EL (cell line): ENCODE results near the gene UPK3A.
"Not testable (repeated sequence)": the region's sequence is repeated elsewhere in the genome, so short reads cannot be mapped to it uniquely, and the experiment has no call there.

ENCODE experiments used
- DNase-seq: peaks from one replicate; pipeline ENCODE4 v3.0.0-alpha.2; 2016

Gene UPK3A

DNA sequence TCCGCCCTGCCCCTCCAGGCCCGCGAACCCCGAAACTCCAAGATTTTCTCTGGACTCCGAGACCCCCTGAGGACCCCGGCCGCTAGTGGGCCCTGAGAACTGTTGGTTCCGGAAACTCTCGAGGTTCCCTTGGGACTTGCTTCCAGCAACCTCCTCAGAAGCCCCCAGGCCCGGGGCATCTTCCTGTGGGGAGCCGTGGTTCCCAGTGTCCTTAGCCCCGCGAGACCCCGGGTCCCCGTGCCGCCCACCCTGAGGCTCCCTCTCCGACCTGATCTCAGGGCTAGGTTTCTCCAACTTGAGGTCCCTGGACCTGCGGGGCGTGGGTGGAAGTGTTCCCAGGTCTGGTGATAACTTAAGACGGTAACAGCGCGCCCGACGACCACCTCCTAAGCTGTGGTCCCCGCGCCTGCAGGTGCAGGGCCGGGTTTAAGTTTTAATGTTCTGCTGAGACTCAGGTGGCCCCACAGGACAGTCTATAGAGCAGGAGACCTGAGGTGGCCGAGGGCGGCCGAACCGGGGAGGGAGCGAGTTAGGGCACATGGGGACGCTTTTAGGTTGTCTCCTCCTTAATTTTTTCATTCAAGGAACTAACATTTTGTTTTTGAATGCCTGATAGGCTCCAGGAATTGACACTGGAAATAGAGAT lies 25.7 kb downstream of the UPK3A start:
- no peak for DNase-seq

DNA sequence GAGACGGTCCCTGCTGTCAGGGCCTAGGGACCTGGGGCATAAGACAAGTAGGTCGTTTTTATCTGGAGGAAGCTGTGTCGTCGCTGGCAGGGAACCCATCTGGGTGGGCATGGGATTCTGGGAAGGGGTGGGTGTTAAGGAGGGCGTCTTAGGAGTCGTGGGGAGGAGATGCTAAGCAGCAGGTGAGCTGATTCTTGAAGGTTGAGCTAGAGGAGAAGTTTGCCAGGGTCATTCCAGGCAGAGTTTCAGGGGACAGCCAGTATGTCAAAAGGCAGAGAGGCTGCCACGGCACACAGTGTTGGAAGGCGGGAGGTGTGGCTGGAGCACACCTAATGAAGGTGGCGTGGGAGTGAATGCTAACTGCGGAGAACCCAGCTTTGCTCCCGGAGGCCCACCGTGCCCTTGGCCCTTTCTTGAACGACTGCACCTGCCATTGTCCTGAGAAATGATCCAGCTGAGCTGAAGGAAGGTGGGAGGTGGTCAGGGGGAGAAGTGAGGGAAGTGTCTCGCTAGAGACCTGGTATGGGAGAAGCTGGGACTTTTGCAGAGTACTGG lies 26.3 kb downstream of the UPK3A start:
- no peak for DNase-seq

- no peak for DNase-seq
Observed at GRCh38 chr22:45312415-45312814, 27.7 kb downstream of the UPK3A start.

DNA sequence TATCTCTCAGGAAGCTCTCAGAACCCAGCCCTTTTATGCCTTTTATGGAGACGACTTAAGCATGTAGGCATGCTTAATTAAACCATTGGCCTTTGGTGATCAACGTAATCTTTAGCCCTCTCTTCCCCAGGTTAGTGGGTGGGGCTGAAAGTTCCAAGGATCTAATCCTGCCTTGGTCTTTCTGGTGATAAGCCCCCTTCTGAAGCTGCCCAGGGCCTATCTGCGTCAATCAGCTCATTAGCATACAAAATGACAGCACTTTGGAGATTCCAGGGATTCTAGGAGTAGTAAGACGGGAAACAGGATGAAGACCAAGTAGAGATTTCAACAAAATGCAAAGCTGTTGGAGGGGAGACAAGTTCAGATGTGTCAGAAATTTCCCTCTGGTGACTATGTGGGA lies 28.1 kb downstream of the UPK3A start:
- no peak for DNase-seq

DNA sequence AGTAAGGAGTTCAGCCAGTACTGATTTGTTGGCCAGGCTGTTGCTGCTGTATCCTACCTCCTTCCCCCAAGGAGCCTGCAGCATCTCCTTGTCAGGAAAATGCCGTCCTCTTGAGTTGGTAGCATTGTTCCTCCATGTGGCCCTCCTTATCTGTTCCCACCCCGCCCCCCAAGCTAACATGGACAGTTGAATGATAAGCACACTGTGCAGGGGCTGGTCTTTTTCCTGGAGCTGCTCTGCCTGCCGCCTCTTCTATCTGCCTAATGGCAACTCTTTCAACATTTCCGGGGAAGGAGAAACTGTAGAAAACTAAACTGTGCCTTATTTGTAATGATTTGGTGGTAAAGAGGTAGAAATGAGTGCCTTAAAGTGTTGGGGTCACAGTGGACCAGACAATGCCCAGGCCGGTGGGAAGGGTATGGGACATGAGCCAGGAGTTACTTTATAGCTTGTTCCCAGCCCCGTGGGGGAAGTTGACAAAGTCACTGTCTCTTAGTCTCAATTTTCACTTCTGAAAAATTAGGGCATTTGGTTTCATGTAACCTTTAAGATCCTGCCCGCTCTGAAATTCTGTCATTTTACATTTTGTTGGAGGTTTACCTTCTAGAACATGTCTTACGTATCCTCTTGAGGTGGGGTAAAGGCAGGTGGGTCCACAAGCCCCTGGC lies 29.4 kb downstream of the UPK3A start:
- no peak for DNase-seq

GRCh38 chr22:45314786-45315185 lies 30.0 kb downstream of the UPK3A start:
- no peak for DNase-seq

DNA sequence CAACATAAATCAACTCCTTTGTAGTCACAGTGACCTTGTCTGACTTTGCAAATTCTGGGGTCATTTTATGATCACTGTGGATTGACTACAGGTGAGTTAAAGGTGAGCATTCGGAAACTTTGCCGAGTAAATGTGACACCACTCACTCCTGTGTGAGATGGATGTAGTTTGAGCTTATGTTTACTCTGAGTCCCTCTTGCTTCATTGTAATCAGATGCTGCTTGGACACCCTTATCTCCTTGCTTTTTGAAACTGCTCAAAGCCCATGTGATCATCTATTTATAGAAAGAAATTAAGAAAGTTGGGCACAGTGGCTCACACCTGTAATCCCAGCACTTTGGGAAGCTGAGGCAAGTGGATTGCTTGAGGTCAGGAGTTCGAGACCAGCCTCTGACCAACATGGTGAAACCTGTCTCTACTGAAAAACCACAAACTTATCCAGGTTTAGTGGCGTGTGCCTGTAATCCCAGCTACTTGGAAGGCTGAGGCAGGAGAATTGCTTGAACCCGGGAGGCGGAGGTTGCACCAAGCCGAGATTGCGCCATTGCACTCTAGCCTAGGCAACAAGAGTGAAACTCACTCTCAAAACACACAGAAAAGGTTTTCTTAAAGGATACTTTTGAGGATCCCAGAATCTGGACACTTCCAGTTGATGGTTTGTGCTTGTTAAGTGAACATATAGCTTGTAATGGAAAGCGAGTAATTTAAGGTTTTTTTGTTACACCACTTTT lies 32.2 kb downstream of the UPK3A start:
- no peak for DNase-seq

- DNase-seq = peak; percentile 20
Observed at GRCh38 chr22:45317551-45318167, 32.9 kb downstream of the UPK3A start.

- peak; percentile 86 for DNase-seq
Observed at GRCh38 chr22:45318168-45318557, 33.4 kb downstream of the UPK3A start.

DNA sequence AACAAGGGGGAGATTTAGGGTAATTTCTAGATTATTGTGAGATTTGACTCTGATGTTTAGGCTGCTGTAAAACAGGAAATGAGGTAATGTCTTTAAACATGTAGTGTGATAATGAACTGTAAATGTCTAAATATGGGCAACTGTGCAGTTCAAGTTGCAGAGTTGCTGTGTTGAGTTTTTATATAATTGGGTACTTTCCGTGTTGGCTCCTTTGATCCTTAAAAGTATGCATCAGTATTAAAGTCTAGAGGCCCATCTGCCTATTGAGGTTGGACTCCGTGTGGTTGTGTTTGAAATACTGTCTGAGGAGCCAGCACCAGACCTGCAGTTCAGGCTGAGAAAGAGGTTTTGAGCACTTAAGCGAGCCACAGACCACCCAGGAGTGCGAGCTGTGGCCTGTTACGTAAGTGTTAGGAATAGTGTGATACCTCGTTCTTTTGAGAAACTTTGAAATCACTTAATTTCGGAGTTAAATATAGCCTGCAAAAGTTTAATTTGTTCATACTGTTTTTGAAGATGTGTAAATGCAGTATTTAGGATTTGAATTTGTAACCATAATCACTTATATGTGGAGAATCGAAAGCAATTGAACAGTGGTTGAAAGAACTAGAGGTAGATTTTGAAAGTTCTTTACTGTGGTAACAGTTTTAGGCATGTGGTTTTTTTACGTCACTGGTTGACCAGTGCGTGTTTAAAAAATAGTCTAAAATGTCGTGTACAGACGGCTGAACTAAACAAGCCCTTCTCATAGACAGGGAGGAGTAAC lies 34.0 kb downstream of the UPK3A start:
- DNase-seq = no peak

DNA sequence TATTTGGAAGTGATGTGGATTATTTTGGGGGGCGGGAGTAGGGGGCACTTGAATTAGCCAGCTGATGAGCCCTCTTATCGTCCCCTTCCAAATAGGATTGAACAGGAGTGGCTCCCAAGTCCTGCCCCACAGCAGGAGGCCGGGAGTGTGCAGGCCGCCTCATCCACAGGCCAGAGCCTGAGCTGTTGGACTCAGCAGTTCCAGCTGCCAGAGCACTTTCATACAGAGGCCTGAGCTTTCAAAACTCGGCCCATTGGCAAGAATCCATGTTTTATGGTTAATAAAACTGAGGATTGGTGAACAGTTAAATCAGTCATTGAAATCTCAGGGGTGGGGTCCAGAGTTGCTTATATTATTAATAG lies 34.6 kb downstream of the UPK3A start:
- DNase-seq = peak; percentile 16

DNA sequence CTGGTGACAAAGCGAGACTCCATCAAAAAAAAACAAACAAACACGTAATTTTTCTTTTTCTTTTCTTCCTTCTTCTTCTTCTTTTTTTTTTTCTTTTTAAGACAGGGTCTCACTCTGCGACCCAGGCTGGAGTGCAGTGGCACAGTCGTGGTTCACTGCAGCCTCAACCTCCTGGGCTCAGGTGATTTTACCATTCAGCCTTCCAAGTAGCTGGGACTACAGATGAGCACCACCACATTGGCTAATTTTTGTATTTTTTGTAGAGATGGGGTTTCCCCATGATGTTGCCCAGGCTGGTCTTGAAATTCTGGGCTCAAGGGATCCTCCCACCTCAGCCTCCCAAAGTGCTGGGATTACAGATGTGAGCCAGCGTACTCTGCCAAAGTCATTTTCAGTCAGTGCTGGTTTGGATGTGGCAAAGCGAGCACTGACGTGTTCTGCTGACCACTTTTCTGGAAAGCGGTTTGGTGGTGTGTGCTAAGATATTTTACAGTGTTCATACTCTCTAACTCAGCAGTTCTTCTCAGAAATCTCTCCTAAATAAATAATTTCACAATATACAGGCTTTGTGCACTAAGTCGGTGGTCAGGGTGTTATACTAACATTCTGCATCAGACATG lies 35.7 kb downstream of the UPK3A start:
- DNase-seq = no peak

GRCh38 chr22:45321827-45322226 lies 37.1 kb downstream of the UPK3A start:
- DNase-seq = no peak

GRCh38 chr22:45322873-45323525 lies 38.2 kb downstream of the UPK3A start:
- DNase-seq = no peak

DNA sequence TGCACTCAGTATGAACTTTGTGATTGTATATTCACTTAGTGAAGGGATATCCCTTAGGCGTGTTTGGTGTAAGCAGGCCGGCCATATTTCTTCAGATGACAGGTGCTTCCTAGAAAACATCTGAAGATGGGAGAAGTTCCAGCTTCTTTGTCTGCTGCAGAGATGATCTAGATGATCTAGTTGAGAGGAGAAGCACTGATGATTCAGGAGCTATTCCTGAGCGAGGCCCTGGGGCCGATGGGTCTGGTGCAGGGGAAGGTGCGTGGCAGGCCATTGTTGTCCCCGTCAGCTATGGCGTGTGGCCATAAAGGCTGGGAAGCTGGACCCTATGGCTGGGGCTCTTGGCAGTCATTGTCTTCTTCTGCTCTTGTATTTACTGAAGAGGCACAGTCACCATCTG lies 38.9 kb downstream of the UPK3A start:
- DNase-seq = no peak

GRCh38 chr22:45324311-45324711 lies 39.6 kb downstream of the UPK3A start:
- no peak for DNase-seq

DNA sequence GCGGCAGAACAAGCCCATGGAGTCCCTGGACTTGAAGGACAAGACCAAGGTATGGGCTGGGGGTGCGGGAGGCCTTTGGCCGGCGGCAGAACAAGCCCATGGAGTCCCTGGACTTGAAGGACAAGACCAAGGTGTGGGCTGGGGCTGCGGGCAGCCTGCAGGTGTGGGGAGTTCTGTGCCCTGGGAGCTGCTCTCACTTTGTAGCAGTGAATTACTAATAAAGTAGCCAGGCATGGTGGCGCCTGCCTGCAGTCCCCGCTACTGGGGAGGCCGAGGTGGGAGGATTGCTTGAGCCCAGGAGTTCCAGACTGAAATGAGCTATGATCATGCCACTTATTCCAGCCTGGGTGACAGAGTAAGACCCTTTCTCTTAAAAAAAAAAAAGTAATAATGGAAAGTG lies 43.5 kb downstream of the UPK3A start:
- DNase-seq = not testable (repeated sequence)

DNA sequence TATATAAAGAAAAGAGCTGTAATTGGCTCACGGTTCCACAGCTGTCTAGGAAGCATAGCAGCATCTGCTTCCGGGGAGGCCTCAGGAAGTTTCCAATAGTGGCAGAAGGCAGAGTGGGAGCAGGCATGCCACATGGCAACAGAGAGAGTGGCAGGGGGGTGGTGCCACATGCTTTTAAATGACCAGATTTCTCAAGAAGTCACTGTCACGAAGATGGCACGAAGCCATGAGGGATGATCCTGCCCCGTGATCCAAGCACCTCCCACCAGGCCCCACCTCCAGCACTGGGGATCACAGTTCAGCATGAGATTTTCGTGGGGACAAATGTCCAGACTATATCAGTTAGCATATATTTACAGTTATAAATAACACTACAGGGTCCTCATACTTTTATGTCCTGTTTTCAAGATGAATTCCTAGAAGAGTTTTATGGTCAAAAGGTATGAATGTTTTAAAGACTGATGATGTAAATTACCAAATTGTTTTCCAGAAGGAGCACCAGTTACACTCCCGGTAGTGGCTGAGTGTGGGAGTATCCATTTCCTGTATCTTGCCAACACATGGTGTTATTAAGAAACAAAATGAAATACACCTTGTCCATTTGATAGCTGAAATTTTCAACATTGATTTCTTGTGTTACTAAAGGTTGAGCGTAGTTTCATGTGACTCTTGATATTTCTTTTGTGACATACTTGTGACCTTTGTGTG lies 44.2 kb downstream of the UPK3A start:
- DNase-seq = no peak

DNA sequence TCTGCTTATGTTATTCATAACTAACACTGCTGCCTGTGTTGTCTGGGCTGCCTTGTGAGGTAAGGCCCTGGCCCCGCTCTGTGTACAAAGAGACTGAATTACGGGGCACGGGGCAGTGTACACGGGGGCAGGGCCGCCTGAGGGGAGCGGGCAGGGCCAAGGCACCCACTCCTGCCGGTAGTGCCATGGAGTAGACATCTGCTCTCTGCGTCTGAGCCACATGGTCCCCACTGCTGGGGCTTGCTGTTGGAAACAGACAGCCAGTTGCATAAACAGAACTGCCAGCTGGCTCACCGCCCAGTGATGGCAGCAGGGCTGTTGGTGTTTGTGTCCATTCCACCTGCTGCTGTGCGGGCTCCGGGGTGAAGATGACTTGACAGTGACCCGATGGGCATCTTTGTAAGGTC lies 44.8 kb downstream of the UPK3A start:
- DNase-seq = no peak

DNA sequence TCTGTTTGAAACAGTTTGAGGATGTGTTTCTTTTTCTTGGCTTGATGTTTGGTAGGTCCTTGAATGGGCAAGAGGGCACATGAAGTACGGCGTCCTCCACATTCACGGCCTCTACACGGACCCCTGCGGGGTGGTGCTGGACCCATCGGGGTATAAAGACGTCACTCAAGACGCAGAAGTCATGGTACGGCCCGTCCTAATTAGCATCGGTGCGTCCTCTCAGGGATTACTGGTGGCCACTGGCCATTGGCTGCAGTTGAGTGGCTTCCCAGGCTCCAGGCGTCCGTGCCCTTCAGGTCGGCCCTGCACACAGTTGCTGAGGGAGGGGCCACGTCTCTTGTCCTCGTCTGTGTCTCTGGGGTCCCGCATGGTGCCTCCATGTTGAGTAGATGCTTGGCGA lies 45.8 kb downstream of the UPK3A start:
- DNase-seq = no peak

DNA sequence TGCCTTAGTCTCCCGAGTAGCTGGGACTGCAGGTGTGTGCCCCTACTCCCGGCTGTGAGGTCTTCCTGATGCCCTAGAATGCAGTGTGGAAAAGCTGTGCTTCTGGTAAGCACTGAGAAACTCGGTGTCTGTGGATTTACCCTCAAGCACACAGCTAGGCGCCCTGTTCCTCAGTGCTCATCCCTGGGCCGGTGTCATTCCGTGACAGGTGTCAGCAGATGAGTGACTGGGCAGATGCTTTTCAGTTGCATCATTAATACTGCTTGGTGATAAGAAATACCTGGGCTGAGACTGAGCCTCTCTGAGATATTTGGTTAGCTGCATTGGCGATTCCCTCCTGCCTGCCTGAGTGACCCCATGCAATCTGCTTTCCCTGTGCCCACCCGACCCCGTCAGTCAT lies 46.7 kb downstream of the UPK3A start:
- no peak for DNase-seq
